Adrenal gland (tissue), 12 donors: ENCODE results near the gene LTBP2. TPM values are rescaled to one million over a fixed set of nuclear protein-coding genes. Genes with fewer than 3 reads are reported as not detected.

Source experiments
- DNase-seq, 7 donors: peaks; one replicate each; pipeline ENCODE4 v3.0.0-alpha.2; 2019 to 2020
- H3K27ac ChIP-seq, 5 donors: fragments of 200-600 bp; sonication (generic) in 4 of 5; 1 replicate in 3 of 5; 2 replicates in 2 of 5; pipeline versions ENCODE4 v1.5.1 to v1.8.0; 2016 to 2020; ENCODE audit warnings: mild to moderate bottlenecking in 1 of 5
- H3K27me3 ChIP-seq: fragments of 200-600 bp; 2 replicates; pipeline ENCODE4 v1.8.0; 2021
- H3K36me3 ChIP-seq, 2 donors: fragments of 200-600 bp; replicated peaks in 1 of 2; 1 replicate in 1 of 2; 2 replicates in 1 of 2; pipeline versions ENCODE4 v1.5.1 to v1.8.0; 2018 to 2022
- H3K4me1 ChIP-seq, 2 donors: fragments of 200-600 bp; replicated peaks in 1 of 2; 1 replicate in 1 of 2; 2 replicates in 1 of 2; pipeline versions ENCODE4 v1.5.1 to v1.8.0; 2018 to 2021
- H3K4me3 ChIP-seq, 4 donors: fragments of 200-600 bp; sonication (generic) in 3 of 4; one replicate each; pipeline ENCODE4 v1.5.1; 2016 to 2018
- H3K9me3 ChIP-seq, 3 donors: fragments of 200-600 bp; sonication (generic) in 1 of 3; replicated peaks in 1 of 3; 1 replicate in 2 of 3; 2 replicates in 1 of 3; pipeline versions ENCODE4 v1.5.1 to v1.8.0; 2016 to 2021
- POLR2A ChIP-seq, 2 donors: fragments of 450-650 bp; IDR thresholded peaks; one replicate each; pipeline ENCODE4 v1.6.1; 2017; ENCODE audit warnings: antibody characterized with exemption in 2 of 2, mild to moderate bottlenecking in 2 of 2, moderate library complexity in 1 of 2
- WGBS, 4 donors: extraction: QIAGEN DNeasy Blood & Tissue Kit in 2 of 4; methylation state at CpG; one replicate each; pipeline versions ENCODE4 v1.1.5 to v1.1.7; 2013 to 2017; 5-methylcytosine and 5-hydroxymethylcytosine counted together
- intact Hi-C, 2 donors: fragments of 100-400 bp; cut with DNase I; formaldehyde crosslinking; loops; one replicate each; pipeline versions ENCODE4 v1.14.1 to v1.15.0; 2022 to 2023
- polyA plus RNA-seq, 3 donors: library from polyadenylated mRNA; stranded (reverse); fragments of 200-250 nt in 2 of 3; fragments of 350-450 nt in 1 of 3; fragmentation: Illumina TruSeq in 1 of 3; extraction: RNeasy Lipid Tissue Mini Kit (QIAGEN cat#74804) in 1 of 3; gene quantifications; one replicate each; pipeline ENCODE4 v1.2.3, GENCODE V29; 2013 to 2014
- total RNA-seq, 9 donors: library from RNA; depleted of rRNA in 4 of 9; stranded (reverse); fragments of >200 nt in 4 of 9; fragments of 120-200 nt in 1 of 9; fragmentation: NEBNext Ultra II Directional in 1 of 9; extraction: Animal tissue kit (Norgen Biotek cat#: 25700) in 1 of 9; gene quantifications; one replicate each; pipeline versions ENCODE4 v1.1.0 to v1.2.4, GENCODE V29; 2013 to 2023
- TF ChIP-seq, protein P1 (sequence below), 6 experiments: fragments of 450-650 bp in 4 of 6; fragments of 200-600 bp in 2 of 6; sonication (generic) in 1 of 6; IDR thresholded peaks; 1 replicate in 5 of 6; 2 replicates in 1 of 6; pipeline versions ENCODE4 v1.5.1 to v1.8.0; 2016 to 2021; ENCODE audit warnings: antibody characterized with exemption in 6 of 6, mild to moderate bottlenecking in 2 of 6, moderate library complexity in 1 of 6
- donor health status: healthy with polysubstance abuse.
- donor health status: Bipolar disorder and iron deficiency.
- donor health status: DM: yes; HTN: yes; CAD: no.
- donor health status: DM: no; HTN: no; CAD: no.
- donor health status: DM: no; HTN: no; CAD: no.
- donor health status: DM: yes; HTN: yes; CAD: no.

Gene LTBP2
- total and polyA plus RNA-seq, 12 donors = 2.1 to 17.0 (median 6.2) TPM

- no peaks in the 10 kb centered on the region for H3K27me3 ChIP-seq
These were observed 78.5 kb downstream of the LTBP2 start for GRCh38 chr14:74533576-74533975.

DNA sequence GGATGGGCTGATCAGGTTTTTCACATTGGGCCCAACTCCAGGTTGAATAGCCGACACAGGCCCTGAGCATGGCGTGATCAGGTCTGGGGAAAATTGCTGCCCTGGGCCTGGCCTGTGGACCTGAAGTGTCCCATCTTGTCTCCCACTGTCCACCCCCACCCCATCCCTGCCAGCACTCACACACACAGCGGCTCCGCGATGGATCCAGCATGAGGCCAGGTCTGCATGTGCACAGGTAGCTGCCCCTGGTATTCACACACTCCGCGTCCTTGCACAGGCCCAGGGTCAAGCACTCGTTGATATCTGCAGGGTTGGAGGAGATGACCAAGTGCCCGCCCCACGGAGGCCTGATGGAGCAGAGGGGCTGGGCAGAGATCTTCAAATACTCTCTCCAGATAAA lies 79.8 kb downstream of the LTBP2 start:
- no peaks in the 10 kb centered on the region for H3K36me3 ChIP-seq
- no peak for TF ChIP-seq POLR2A (IDR thresholded peaks at IDR 0.05)
- TF ChIP-seq, protein P1, sequence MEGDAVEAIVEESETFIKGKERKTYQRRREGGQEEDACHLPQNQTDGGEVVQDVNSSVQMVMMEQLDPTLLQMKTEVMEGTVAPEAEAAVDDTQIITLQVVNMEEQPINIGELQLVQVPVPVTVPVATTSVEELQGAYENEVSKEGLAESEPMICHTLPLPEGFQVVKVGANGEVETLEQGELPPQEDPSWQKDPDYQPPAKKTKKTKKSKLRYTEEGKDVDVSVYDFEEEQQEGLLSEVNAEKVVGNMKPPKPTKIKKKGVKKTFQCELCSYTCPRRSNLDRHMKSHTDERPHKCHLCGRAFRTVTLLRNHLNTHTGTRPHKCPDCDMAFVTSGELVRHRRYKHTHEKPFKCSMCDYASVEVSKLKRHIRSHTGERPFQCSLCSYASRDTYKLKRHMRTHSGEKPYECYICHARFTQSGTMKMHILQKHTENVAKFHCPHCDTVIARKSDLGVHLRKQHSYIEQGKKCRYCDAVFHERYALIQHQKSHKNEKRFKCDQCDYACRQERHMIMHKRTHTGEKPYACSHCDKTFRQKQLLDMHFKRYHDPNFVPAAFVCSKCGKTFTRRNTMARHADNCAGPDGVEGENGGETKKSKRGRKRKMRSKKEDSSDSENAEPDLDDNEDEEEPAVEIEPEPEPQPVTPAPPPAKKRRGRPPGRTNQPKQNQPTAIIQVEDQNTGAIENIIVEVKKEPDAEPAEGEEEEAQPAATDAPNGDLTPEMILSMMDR (IDR thresholded peaks at IDR 0.05) = no peak
- H3K4me1 ChIP-seq = no peaks in the 10 kb centered on the region
- no peaks in the 10 kb centered on the region for H3K27me3 ChIP-seq
- 85 to 93% (median 92%) methylated on average over 8 to 10 of the region's 10 CpGs for WGBS, 4 donors
- DNase-seq = no peak
- no peak overlapping the region for H3K27ac ChIP-seq
- intact Hi-C loops = no loop called here
- no peaks in the 10 kb centered on the region for H3K9me3 ChIP-seq
- no peak overlapping the region for H3K4me3 ChIP-seq

More at GRCh38 chr14:74533576-74533975, 78.5 kb downstream of the LTBP2 start:
- no peak for DNase-seq
- TF ChIP-seq, protein P1 (IDR thresholded peaks at IDR 0.05) = no peak
- TF ChIP-seq POLR2A (IDR thresholded peaks at IDR 0.05) = no peak
- H3K4me1 ChIP-seq = no peaks in the 10 kb centered on the region
- H3K4me3 ChIP-seq = no peak overlapping the region
- intact Hi-C loops = no loop called here
- H3K27ac ChIP-seq = no peak overlapping the region
- WGBS, 4 donors = 73 to 82% (median 80%) methylated on average over 7 of the region's 7 CpGs
- H3K36me3 ChIP-seq = no peaks in the 10 kb centered on the region
- no peaks in the 10 kb centered on the region for H3K9me3 ChIP-seq

DNA sequence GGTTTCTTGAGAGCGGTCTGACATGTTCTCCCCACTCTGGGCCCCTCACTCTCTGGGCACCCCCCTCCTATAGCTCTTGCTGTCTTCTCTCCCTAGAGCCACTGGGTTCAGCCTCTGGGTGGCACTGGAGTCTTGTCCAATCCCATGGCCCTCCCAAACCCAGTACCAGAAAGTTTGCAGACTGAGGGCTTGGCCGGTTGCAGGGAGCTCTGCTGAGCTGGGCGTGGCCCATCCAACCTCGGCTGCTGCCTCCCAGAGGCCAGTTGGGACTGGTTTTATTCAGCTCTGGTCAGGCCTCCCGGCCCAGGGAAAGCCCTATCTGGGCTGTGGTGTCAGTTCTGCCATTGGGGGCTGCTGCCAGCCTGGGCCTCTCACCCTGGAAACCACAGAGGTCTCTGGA lies 80.6 kb downstream of the LTBP2 start:
- no peaks in the 10 kb centered on the region for H3K36me3 ChIP-seq
- peak in 6 of 7 donors; percentile 51 to 62 (median 58) for DNase-seq
- intact Hi-C loops = no loop called here

GRCh38 chr14:74531006-74531405 lies 81.0 kb downstream of the LTBP2 start:
- Histone ChIP-seq H3K27ac (no peak overlapping the region), H3K27me3 (no peaks in the 10 kb centered on the region), H3K4me1 (no peaks in the 10 kb centered on the region), H3K36me3 (no peaks in the 10 kb centered on the region), H3K4me3 (no peak overlapping the region), H3K9me3 (no peaks in the 10 kb centered on the region)
- WGBS, 4 donors = 72 to 90% (median 75%) methylated on average over 3 of the region's 3 CpGs
- intact Hi-C loops = no loop called here
- TF ChIP-seq POLR2A (IDR thresholded peaks at IDR 0.05) = no peak
- TF ChIP-seq, protein P1 (IDR thresholded peaks at IDR 0.05) = no peak
- no peak for DNase-seq

More for the DNA sequence above, 80.6 kb downstream of the LTBP2 start:
- Histone ChIP-seq H3K4me1 (no peaks in the 10 kb centered on the region), H3K27ac (no peak overlapping the region), H3K4me3 (no peak overlapping the region), H3K27me3 (no peaks in the 10 kb centered on the region), H3K9me3 (no peaks in the 10 kb centered on the region)
- no peak for TF ChIP-seq POLR2A (IDR thresholded peaks at IDR 0.05)
- TF ChIP-seq, protein P1 (IDR thresholded peaks at IDR 0.05) = peak in 4 of 6 experiments; percentile 17 to 42 (median 28)
- WGBS, 4 donors = 37 to 59% (median 53%) methylated on average over 2 to 5 of the region's 5 CpGs
